SK-N-SH (cell line): ENCODE measurements around the gene ITGBL1. TPM values are rescaled to one million over a fixed set of nuclear protein-coding genes. Genes with fewer than 3 reads are reported as not detected.

ENCODE experiments used
- CTCF ChIA-PET: fragments of 300-600, 350-600 bp; formaldehyde crosslinking; extraction: SDS; loops from one replicate; lab custom pipeline; 2021; lab: Yijun Ruan, JAX
- POLR2A ChIA-PET: fragments of 350-600 bp; sonication (Branson Sonifier 250); formaldehyde crosslinking; extraction: SDS; loops from one replicate; lab custom pipeline; 2020; ENCODE audit warnings: antibody characterized with exemption, inconsistent platforms; lab: Yijun Ruan, JAX
- DNase-seq: peaks from one replicate; pipeline ENCODE4 v3.0.0; 2012
- H2AFZ ChIP-seq: fragments of 200-600 bp; sonication (generic); 2 replicates; pipeline ENCODE4 v1.8.1; 2016; ENCODE audit warnings: antibody characterized with exemption, mild to moderate bottlenecking, low read depth
- H3F3A ChIP-seq: fragments of 200-600 bp; sonication (generic); replicated peaks from 2 replicates; pipeline ENCODE3; 2016; ENCODE audit warnings: antibody characterized with exemption, mild to moderate bottlenecking; ENCODE audit not compliant: insufficient read depth
- H3K27ac ChIP-seq, 2 experiments: fragments of 200-500 bp in 1 of 2; fragments of 200-600 bp in 1 of 2; sonication (Bioruptor generic) in 1 of 2; sonication (generic), shearing (Covaris generic) in 1 of 2; 2 replicates each; pipeline versions ENCODE4 v1.5.1 to v1.6.1; 2014 to 2016; ENCODE audit warnings: low read depth in 2 of 2, inconsistent platforms in 1 of 2, low read length in 1 of 2, mild to moderate bottlenecking in 1 of 2, mixed read lengths in 1 of 2
- H3K27me3 ChIP-seq: fragments of 200-600 bp; sonication (generic), shearing (Covaris generic); 2 replicates; pipeline ENCODE4 v1.6.1; 2016; ENCODE audit warnings: mixed run types; ENCODE audit not compliant: insufficient read depth
- H3K36me3 ChIP-seq, 2 experiments: fragments of 200-500 bp in 1 of 2; fragments of 200-600 bp in 1 of 2; sonication (Bioruptor generic) in 1 of 2; sonication (generic) in 1 of 2; replicated peaks in 1 of 2; 2 replicates each; pipeline versions ENCODE3 to v1.5.1; 2014 to 2016; ENCODE audit warnings: low read length in 1 of 2, mild to moderate bottlenecking in 1 of 2; ENCODE audit not compliant: insufficient read depth in 2 of 2, control insufficient read depth in 1 of 2
- H3K4me1 ChIP-seq, 2 experiments: fragments of 200-500 bp in 1 of 2; fragments of 200-600 bp in 1 of 2; sonication (Bioruptor generic) in 1 of 2; sonication (generic), shearing (Covaris generic) in 1 of 2; 2 replicates each; pipeline versions ENCODE4 v1.5.1 to v1.6.1; 2014 to 2016; ENCODE audit warnings: low read depth in 1 of 2, low read length in 1 of 2, mixed run types in 1 of 2; ENCODE audit not compliant: insufficient read depth in 2 of 2, control insufficient read depth in 1 of 2
- H3K4me2 ChIP-seq: fragments of 200-600 bp; sonication (generic), shearing (Covaris generic); 2 replicates; pipeline ENCODE4 v1.6.1; 2017; ENCODE audit warnings: mixed run types
- H3K4me3 ChIP-seq, 2 experiments: fragments of 200-500 bp in 1 of 2; fragments of 200-600 bp in 1 of 2; sonication (Bioruptor generic) in 1 of 2; sonication (generic), shearing (Covaris generic) in 1 of 2; 2 replicates each; pipeline versions ENCODE4 v1.5.1 to v1.8.1; 2014 to 2016; ENCODE audit warnings: low read depth in 2 of 2, inconsistent platforms in 1 of 2, low read length in 1 of 2, mild to moderate bottlenecking in 1 of 2, mixed read lengths in 1 of 2, moderate library complexity in 1 of 2
- H3K79me2 ChIP-seq: fragments of 200-600 bp; sonication (generic); 2 replicates; pipeline ENCODE4 v1.8.1; 2017; ENCODE audit warnings: mild to moderate bottlenecking; ENCODE audit not compliant: insufficient read depth
- H3K9ac ChIP-seq: fragments of 200-600 bp; sonication (generic); 2 replicates; pipeline ENCODE4 v1.6.1; 2017; ENCODE audit warnings: mixed run types
- H3K9me2 ChIP-seq: fragments of 200-600 bp; sonication (generic); 2 replicates; pipeline ENCODE4 v1.6.1; 2017; ENCODE audit warnings: mixed run types
- H3K9me3 ChIP-seq: fragments of 200-600 bp; sonication (generic); 2 replicates; pipeline ENCODE4 v1.6.1; 2017; ENCODE audit warnings: mixed run types, mild to moderate bottlenecking, moderate library complexity
- H4K20me1 ChIP-seq: fragments of 200-600 bp; sonication (generic); 2 replicates; pipeline ENCODE4 v1.6.1; 2017; ENCODE audit warnings: mild to moderate bottlenecking, mixed run types; ENCODE audit not compliant: insufficient read depth
- ELF1 ChIP-seq: IDR thresholded peaks from 2 replicates; pipeline ENCODE4 v1.4.0; 2012
- EP300 ChIP-seq, 2 experiments: IDR thresholded peaks; 2 replicates each; pipeline versions ENCODE4 v1.4.0 to v1.6.1; 2012; ENCODE audit warnings: borderline replicate concordance in 1 of 2, low read depth in 1 of 2, low read length in 1 of 2
- FOSL2 ChIP-seq: IDR thresholded peaks from 2 replicates; pipeline ENCODE4 v1.4.0; 2012; ENCODE audit warnings: low read depth, mild to moderate bottlenecking, moderate library complexity, borderline replicate concordance
- NFIC ChIP-seq: IDR thresholded peaks from 2 replicates; pipeline ENCODE4 v1.4.0; 2012; ENCODE audit warnings: borderline replicate concordance
- POLR2AphosphoS5 ChIP-seq: IDR thresholded peaks from 2 replicates; pipeline ENCODE4 v1.6.1; 2012; ENCODE audit warnings: low read depth, low read length
- SIN3A ChIP-seq: IDR thresholded peaks from 2 replicates; pipeline ENCODE4 v1.6.1; 2012; ENCODE audit warnings: low read depth, mild to moderate bottlenecking, low read length, moderate library complexity, borderline replicate concordance
- TCF12 ChIP-seq: IDR thresholded peaks from 2 replicates; pipeline ENCODE4 v1.4.0; 2012
- TEAD4 ChIP-seq: IDR thresholded peaks from 2 replicates; pipeline ENCODE4 v1.4.0; 2012; ENCODE audit warnings: mild to moderate bottlenecking, borderline replicate concordance; ENCODE audit not compliant: insufficient read depth
- WGBS: methylation state at CpG from one replicate; pipeline ENCODE4 v1.1.6; 2017; ENCODE audit warnings: low lambda C conversion rate; 5-methylcytosine and 5-hydroxymethylcytosine counted together
- polyA plus RNA-seq, 3 experiments: library from polyadenylated mRNA; depleted of rRNA; stranded (reverse); fragments of >200 nt; gene quantifications; 2 replicates each; pipeline ENCODE4 v1.2.3, GENCODE V29; 2012
- TF ChIP-seq, protein P1 (sequence below): IDR thresholded peaks from 2 replicates; pipeline ENCODE4; 2012
- TF ChIP-seq, protein P2 (sequence below): fragments of 200-600 bp; sonication (generic); IDR thresholded peaks from 2 replicates; pipeline ENCODE4 v1.6.1; 2017; ENCODE audit warnings: antibody characterized with exemption, mild to moderate bottlenecking, moderate library complexity
- TF ChIP-seq, protein P3 (sequence below): fragments of 150-350 bp; IDR thresholded peaks from 2 replicates; pipeline ENCODE4 v1.6.1; 2016; ENCODE audit warnings: mild to moderate bottlenecking, low read depth, low read length
- TF ChIP-seq, protein P4 (sequence below): IDR thresholded peaks from 2 replicates; pipeline ENCODE4 v1.4.0; 2012; ENCODE audit warnings: low read depth

ITGBL1 gene
- polyA plus RNA-seq, 1 of the 3 experiments (the other 2 are of a cell fraction) = 78.7 TPM

DNA sequence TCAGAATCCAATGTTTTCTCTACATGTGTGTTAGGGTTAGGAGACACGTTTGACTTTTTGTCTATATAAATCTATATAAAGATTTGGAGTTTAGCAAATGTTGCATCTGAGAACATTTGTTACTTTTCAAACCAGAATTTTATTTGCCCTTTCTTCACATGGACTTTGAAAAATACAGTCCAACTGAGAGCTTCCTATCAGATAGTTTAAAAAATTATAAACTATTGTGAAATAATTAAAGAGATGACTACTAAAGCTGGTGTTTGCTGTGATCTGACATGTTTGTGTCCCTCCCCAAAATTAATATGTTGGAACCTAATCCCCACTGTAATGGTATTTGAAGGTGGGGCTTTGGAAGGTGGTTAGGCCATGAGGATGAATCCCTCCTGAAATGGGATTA, 297.1 kb downstream of the ITGBL1 start:
- Histone ChIP-seq H2AFZ (no peak overlapping the region), H3K9me3 (no peaks in the 10 kb centered on the region), H3K4me2 (no peak overlapping the region), H3K27me3 (no peaks in the 10 kb centered on the region), H3K4me3 (no peak overlapping the region), H3K9me2 (no peaks in the 10 kb centered on the region), H3K27ac (no peak overlapping the region), H4K20me1 (no peaks in the 10 kb centered on the region), H3K4me1 (peaks cover 0 to 13% of the 10 kb centered on the region in 2 experiments; a peak in 2 of 4 replicates), H3K36me3 (no peaks in the 10 kb centered on the region), H3F3A (no peaks in the 10 kb centered on the region), H3K9ac (no peak overlapping the region), H3K79me2 (no peaks in the 10 kb centered on the region)
- CTCF ChIA-PET = interaction anchor here (0.8 kb wide), 1 partner anchor 10 kb away, joined by 3 read pairs; no protein-coding TSS in a partner anchor
- WGBS = 97% methylated on average over 1 of the region's 1 CpG
- no peak for DNase-seq
- no peak for TF ChIP-seq FOSL2
- no peak for TF ChIP-seq SIN3A
- no peak for TF ChIP-seq ELF1
- TF ChIP-seq, protein P1, sequence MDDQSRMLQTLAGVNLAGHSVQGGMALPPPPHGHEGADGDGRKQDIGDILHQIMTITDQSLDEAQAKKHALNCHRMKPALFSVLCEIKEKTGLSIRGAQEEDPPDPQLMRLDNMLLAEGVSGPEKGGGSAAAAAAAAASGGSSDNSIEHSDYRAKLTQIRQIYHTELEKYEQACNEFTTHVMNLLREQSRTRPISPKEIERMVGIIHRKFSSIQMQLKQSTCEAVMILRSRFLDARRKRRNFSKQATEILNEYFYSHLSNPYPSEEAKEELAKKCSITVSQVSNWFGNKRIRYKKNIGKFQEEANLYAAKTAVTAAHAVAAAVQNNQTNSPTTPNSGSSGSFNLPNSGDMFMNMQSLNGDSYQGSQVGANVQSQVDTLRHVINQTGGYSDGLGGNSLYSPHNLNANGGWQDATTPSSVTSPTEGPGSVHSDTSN = no peak
- TF ChIP-seq, protein P2, sequence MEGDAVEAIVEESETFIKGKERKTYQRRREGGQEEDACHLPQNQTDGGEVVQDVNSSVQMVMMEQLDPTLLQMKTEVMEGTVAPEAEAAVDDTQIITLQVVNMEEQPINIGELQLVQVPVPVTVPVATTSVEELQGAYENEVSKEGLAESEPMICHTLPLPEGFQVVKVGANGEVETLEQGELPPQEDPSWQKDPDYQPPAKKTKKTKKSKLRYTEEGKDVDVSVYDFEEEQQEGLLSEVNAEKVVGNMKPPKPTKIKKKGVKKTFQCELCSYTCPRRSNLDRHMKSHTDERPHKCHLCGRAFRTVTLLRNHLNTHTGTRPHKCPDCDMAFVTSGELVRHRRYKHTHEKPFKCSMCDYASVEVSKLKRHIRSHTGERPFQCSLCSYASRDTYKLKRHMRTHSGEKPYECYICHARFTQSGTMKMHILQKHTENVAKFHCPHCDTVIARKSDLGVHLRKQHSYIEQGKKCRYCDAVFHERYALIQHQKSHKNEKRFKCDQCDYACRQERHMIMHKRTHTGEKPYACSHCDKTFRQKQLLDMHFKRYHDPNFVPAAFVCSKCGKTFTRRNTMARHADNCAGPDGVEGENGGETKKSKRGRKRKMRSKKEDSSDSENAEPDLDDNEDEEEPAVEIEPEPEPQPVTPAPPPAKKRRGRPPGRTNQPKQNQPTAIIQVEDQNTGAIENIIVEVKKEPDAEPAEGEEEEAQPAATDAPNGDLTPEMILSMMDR = no peak
- no peak for TF ChIP-seq TCF12
- TF ChIP-seq, protein P3, sequence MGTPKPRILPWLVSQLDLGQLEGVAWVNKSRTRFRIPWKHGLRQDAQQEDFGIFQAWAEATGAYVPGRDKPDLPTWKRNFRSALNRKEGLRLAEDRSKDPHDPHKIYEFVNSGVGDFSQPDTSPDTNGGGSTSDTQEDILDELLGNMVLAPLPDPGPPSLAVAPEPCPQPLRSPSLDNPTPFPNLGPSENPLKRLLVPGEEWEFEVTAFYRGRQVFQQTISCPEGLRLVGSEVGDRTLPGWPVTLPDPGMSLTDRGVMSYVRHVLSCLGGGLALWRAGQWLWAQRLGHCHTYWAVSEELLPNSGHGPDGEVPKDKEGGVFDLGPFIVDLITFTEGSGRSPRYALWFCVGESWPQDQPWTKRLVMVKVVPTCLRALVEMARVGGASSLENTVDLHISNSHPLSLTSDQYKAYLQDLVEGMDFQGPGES = no peak
- TF ChIP-seq POLR2AphosphoS5 = no peak
- no peak for TF ChIP-seq TEAD4
- POLR2A ChIA-PET = no interaction called here

DNA sequence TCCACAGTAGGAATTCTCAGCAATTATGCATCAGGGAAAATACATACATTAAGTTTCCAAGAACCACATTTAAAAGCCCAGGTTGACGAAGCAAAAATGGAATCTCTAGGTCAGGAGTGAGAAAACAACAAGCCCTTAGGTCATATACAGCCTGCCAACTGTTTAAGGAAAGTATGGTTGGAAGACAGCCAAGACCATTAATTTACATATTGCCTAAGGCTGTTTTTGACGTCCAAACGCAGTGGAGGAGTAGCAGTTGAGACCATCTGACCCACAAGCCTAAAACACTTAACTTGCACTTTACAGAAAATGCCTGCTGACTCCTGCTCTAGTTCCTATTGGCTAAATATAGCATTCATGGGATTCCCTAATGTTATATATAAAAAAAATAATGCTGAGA, 299.0 kb downstream of the ITGBL1 start:
- H3K27me3 ChIP-seq = no peaks in the 10 kb centered on the region
- H3F3A ChIP-seq = no peaks in the 10 kb centered on the region
- H3K27ac ChIP-seq = peak overlapping the region in 1 of 2 experiments; percentile 24; a peak in 1 of 4 replicates
- no peak overlapping the region for H3K9ac ChIP-seq
- H2AFZ ChIP-seq = no peak overlapping the region
- peak; percentile 31 for DNase-seq
- CTCF ChIA-PET = no interaction called here
- peaks cover 0 to 23% of the 10 kb centered on the region in 2 experiments; a peak in 2 of 4 replicates for H3K4me1 ChIP-seq
- peak in 1 of 2 experiments; percentile 16; a peak in 1 of 4 replicates for TF ChIP-seq EP300 (IDR thresholded peaks at IDR 0.05; ENCODE audit: borderline replicate concordance in 1 of 2, low read depth in 1 of 2, low read length in 1 of 2)
- peak; percentile 55 for TF ChIP-seq NFIC
- TF ChIP-seq, protein P4, sequence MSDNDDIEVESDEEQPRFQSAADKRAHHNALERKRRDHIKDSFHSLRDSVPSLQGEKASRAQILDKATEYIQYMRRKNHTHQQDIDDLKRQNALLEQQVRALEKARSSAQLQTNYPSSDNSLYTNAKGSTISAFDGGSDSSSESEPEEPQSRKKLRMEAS = no peak
- no peaks in the 10 kb centered on the region for H3K9me3 ChIP-seq
- no peaks in the 10 kb centered on the region for H3K9me2 ChIP-seq
- no peaks in the 10 kb centered on the region for H4K20me1 ChIP-seq
- no peaks in the 10 kb centered on the region for H3K79me2 ChIP-seq
- WGBS = 17% methylated on average over 3 of the region's 3 CpGs
- POLR2A ChIA-PET = no interaction called here
- H3K4me2 ChIP-seq = no peak overlapping the region
- no peak overlapping the region for H3K4me3 ChIP-seq
- H3K36me3 ChIP-seq = no peaks in the 10 kb centered on the region
